Tibial nerve (tissue), 3 donors: ENCODE results near the gene BICD1.

ENCODE experiments used
- POLR2A ChIP-seq, 2 donors: fragments of 450-650 bp; IDR thresholded peaks; one replicate each; pipeline ENCODE4 v1.6.1; 2017; ENCODE audit warnings: antibody characterized with exemption in 2 of 2, mild to moderate bottlenecking in 2 of 2, moderate library complexity in 2 of 2
- TF ChIP-seq, protein P1 (sequence below), 5 experiments: fragments of 200-600 bp in 3 of 5; fragments of 450-650 bp in 2 of 5; sonication (generic) in 3 of 5; IDR thresholded peaks; one replicate each; pipeline ENCODE4 v1.5.1; 2016 to 2019; ENCODE audit warnings: antibody characterized with exemption in 5 of 5, mild to moderate bottlenecking in 3 of 5, moderate library complexity in 2 of 5

DNA sequence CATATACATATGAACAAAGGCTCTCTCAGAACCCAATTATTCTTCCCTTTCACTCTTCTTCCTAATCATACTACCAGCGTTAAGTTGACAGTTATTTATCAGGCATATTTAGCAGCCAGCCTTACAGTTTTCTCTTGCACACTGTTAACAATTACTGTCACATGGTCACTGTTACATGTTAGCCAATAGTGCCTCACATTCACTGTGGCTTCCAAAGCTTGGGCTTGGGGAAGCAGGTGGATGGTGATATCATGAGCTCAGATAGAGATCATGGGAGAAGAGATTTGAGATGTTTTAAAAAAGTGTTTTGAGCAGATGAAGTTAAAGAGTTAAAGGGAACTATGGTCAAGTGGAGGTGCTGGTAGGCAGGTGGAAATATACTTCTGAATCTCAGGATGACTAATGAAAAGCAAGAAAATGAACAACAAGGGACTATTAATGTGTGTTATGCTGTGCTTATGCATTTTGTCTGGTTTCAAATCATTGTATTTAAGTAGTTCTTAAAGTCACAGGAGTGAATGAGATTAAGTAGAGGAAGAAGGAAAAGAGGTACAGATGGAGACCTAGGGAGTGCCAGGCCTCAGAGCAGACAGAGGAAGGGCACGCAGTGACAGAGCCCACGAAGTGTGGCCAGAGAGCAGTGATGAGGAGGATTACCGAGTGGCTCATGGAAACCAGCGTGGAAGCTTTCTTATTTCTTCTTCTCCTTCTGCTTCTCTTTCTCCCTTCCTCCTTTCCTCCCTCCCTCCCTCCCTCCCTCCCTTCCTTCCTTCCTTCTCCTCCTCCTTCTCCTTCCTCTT lies 39.6 kb downstream of the BICD1 start:
- TF ChIP-seq POLR2A (IDR thresholded peaks at IDR 0.05) = no peak
- TF ChIP-seq, protein P1, sequence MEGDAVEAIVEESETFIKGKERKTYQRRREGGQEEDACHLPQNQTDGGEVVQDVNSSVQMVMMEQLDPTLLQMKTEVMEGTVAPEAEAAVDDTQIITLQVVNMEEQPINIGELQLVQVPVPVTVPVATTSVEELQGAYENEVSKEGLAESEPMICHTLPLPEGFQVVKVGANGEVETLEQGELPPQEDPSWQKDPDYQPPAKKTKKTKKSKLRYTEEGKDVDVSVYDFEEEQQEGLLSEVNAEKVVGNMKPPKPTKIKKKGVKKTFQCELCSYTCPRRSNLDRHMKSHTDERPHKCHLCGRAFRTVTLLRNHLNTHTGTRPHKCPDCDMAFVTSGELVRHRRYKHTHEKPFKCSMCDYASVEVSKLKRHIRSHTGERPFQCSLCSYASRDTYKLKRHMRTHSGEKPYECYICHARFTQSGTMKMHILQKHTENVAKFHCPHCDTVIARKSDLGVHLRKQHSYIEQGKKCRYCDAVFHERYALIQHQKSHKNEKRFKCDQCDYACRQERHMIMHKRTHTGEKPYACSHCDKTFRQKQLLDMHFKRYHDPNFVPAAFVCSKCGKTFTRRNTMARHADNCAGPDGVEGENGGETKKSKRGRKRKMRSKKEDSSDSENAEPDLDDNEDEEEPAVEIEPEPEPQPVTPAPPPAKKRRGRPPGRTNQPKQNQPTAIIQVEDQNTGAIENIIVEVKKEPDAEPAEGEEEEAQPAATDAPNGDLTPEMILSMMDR (IDR thresholded peaks at IDR 0.05) = no peak
